ENCODE data around the gene C1orf210. TPM values are rescaled to one million over a fixed set of nuclear protein-coding genes. Genes with fewer than 3 reads are reported as not detected.

The C1orf210 gene
- polyA plus RNA-seq, 3 donors, result 0.05 TPM; not detected in 2

GRCh38 chr1:43298055-43298454, 12.7 kb upstream of the C1orf210 start:
- no peak for TF ChIP-seq CTCF (IDR thresholded peaks at IDR 0.05)
- H3K4me3 Mint-ChIP-seq, result no peak overlapping the region
- no peaks in the 10 kb centered on the region for H3K36me3 Mint-ChIP-seq
- Histone ChIP-seq H3K27ac (ENCODE audit: low read depth in 1 of 2, low read length in 2 of 2) (no peak overlapping the region), H3K9me3 (replicated peaks in 1 of 2; ENCODE audit: control insufficient read depth in 1 of 2, insufficient read depth in 1 of 2, low read length in 2 of 2) (no peaks in the 10 kb centered on the region), H3K27me3 (ENCODE audit: control insufficient read depth in 2 of 2, insufficient read depth in 2 of 2, low read length in 2 of 2) (no peaks in the 10 kb centered on the region), H3K4me1 (ENCODE audit: control insufficient read depth in 1 of 2, insufficient read depth in 2 of 2, low read length in 2 of 2) (peaks cover 0 to 5% of the 10 kb centered on the region in 2 donors), H3K4me2 (replicated peaks; ENCODE audit: extremely low read depth, low read length, poor library complexity, severe bottlenecking) (no peak overlapping the region), H4K20me1 (ENCODE audit: insufficient read depth, low read length) (no peaks in the 10 kb centered on the region), H3K36me3 (replicated peaks in 1 of 2; ENCODE audit: control insufficient read depth in 1 of 2, insufficient read depth in 2 of 2, low read length in 2 of 2) (no peaks in the 10 kb centered on the region), H3K79me2 (ENCODE audit: insufficient read depth, low read length) (no peaks in the 10 kb centered on the region), H2AFZ (ENCODE audit: insufficient read depth, low read depth, low read length, poor library complexity, severe bottlenecking) (no peak overlapping the region), H3K9ac (ENCODE audit: insufficient read depth, low read length, poor library complexity, severe bottlenecking) (no peak overlapping the region), H3K4me3 (replicated peaks in 1 of 3; ENCODE audit: low read depth in 2 of 3, low read length in 3 of 3) (no peak overlapping the region)
- no peak for DNase-seq
- H3K27ac Mint-ChIP-seq, result no peak overlapping the region
- intact Hi-C loops (cut with micrococcal nuclease), result no loop called here
- H3K27me3 Mint-ChIP-seq (ENCODE audit: low read depth in 3 of 3), result peaks cover 0 to 2% (median 2%) of the 10 kb centered on the region in 3 donors
- no peaks in the 10 kb centered on the region for H3K9me3 Mint-ChIP-seq
- no CpG with 5 or more reads among the region's 1 CpG for WGBS (ENCODE audit: insufficient coverage)
- peaks cover 5% of the 10 kb centered on the region for H3K4me1 Mint-ChIP-seq

- H3K27me3 Mint-ChIP-seq (ENCODE audit: low read depth in 3 of 3), result peaks cover 0 to 2% (median 2%) of the 10 kb centered on the region in 3 donors
Observed at GRCh38 chr1:43296207-43296606, 10.8 kb upstream of the C1orf210 start.

More at GRCh38 chr1:43296207-43296606, 10.8 kb upstream of the C1orf210 start:
- Histone ChIP-seq H3K79me2 (ENCODE audit: insufficient read depth, low read length) (no peaks in the 10 kb centered on the region), H3K9me3 (replicated peaks in 1 of 2; ENCODE audit: control insufficient read depth in 1 of 2, insufficient read depth in 1 of 2, low read length in 2 of 2) (no peaks in the 10 kb centered on the region), H3K4me1 (ENCODE audit: control insufficient read depth in 1 of 2, insufficient read depth in 2 of 2, low read length in 2 of 2) (peaks cover 0 to 5% of the 10 kb centered on the region in 2 donors), H3K4me3 (replicated peaks in 1 of 3; ENCODE audit: low read depth in 2 of 3, low read length in 3 of 3) (no peak overlapping the region), H3K36me3 (replicated peaks in 1 of 2; ENCODE audit: control insufficient read depth in 1 of 2, insufficient read depth in 2 of 2, low read length in 2 of 2) (no peaks in the 10 kb centered on the region), H3K27ac (ENCODE audit: low read depth in 1 of 2, low read length in 2 of 2) (no peak overlapping the region), H4K20me1 (ENCODE audit: insufficient read depth, low read length) (no peaks in the 10 kb centered on the region), H2AFZ (ENCODE audit: insufficient read depth, low read depth, low read length, poor library complexity, severe bottlenecking) (no peak overlapping the region), H3K9ac (ENCODE audit: insufficient read depth, low read length, poor library complexity, severe bottlenecking) (no peak overlapping the region), H3K27me3 (ENCODE audit: control insufficient read depth in 2 of 2, insufficient read depth in 2 of 2, low read length in 2 of 2) (no peaks in the 10 kb centered on the region), H3K4me2 (replicated peaks; ENCODE audit: extremely low read depth, low read length, poor library complexity, severe bottlenecking) (no peak overlapping the region)
- no peaks in the 10 kb centered on the region for H3K9me3 Mint-ChIP-seq
- intact Hi-C loops (cut with micrococcal nuclease), result no loop called here
- H3K4me3 Mint-ChIP-seq, result no peak overlapping the region
- no peak for TF ChIP-seq CTCF (IDR thresholded peaks at IDR 0.05)
- no peak overlapping the region for H3K27ac Mint-ChIP-seq
- no CpG with 5 or more reads among the region's 1 CpG for WGBS (ENCODE audit: insufficient coverage)
- H3K4me1 Mint-ChIP-seq, result peaks cover 4% of the 10 kb centered on the region
- no peaks in the 10 kb centered on the region for H3K36me3 Mint-ChIP-seq
- no peak for DNase-seq

All from CD14-positive monocyte (primary cell).